NAMALWA (cell line): ENCODE data around the gene VCL.
"Not testable (repeated sequence)": the region's sequence is repeated elsewhere in the genome, so short reads cannot be mapped to it uniquely, and the experiment has no call there.

Experiments
- DNase-seq: peaks from one replicate; pipeline ENCODE4 v3.0.0-alpha.2; 2015; ENCODE audit warnings: low spot score

The VCL gene

DNA sequence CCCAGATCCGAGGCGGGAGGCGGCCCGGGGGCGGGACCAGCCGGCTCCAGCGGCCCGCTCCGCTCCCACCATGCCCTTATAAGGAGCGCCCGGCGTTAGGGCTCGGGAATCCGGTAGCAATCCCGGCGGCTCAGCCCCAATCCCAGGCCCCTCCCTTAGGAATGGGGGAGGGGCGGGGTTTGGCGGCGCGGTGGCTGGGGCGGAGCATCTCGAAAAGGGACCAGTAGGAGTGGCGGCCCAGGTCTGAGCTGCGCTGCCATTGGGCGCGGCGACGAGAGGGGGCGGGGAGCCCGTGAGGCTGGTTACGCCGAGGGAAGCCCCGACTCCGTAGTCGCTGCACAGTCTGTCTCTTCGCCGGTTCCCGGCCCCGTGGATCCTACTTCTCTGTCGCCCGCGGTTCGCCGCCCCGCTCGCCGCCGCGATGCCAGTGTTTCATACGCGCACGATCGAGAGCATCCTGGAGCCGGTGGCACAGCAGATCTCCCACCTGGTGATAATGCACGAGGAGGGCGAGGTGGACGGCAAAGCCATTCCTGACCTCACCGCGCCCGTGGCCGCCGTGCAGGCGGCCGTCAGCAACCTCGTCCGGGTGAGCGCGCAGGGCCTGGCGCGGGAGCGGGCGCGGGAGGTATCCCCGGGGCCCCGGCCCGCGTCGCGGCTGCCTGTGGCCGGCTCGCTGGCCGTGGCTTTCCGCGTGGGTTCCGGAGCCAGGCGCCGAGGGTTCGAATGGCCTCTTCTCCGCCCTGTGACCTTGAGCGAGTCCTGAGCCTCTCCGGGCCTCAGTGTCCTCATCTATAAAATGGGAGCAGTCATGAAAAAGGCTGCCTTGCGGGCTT is at the start of gene VCL:
VCL (plus strand) TSS at position 330 of the 836 bp plus-strand sequence; CDS start at position 422, 92 bp downstream.
- peak; percentile 87 for DNase-seq

DNA sequence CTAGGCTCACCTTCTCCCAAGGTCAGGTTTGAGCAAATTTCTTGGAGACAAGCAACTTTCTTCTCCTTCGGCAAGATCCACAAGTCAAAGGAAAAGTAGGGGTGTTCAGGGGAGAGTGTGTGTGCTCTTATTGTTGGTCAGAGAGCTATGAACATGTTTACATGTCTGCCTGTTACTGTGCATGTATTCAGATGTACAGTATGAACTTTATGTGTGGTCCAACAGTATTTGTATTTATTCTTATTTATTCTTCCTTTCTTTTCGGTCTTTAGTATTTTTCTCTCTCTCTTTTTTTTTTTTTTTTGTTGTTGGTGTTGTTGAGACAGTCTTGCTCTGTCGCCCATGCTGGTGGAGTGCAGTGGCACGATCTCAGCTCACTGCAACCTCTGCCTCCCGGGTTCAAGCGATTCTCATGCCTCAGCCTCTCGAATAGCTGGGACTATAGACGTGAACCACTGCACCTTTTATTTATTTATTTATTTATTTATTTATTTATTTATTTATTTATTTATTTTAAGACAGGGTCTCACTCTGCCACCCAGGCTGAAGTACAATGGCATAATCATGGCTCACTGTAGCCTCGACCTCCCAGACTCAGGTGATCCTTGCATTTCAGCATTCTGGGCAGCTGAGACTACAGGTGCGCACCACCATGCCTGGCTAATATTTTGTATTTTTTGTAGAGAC is 48.8 kb upstream of the VCL start:
- DNase-seq: no peak

DNA sequence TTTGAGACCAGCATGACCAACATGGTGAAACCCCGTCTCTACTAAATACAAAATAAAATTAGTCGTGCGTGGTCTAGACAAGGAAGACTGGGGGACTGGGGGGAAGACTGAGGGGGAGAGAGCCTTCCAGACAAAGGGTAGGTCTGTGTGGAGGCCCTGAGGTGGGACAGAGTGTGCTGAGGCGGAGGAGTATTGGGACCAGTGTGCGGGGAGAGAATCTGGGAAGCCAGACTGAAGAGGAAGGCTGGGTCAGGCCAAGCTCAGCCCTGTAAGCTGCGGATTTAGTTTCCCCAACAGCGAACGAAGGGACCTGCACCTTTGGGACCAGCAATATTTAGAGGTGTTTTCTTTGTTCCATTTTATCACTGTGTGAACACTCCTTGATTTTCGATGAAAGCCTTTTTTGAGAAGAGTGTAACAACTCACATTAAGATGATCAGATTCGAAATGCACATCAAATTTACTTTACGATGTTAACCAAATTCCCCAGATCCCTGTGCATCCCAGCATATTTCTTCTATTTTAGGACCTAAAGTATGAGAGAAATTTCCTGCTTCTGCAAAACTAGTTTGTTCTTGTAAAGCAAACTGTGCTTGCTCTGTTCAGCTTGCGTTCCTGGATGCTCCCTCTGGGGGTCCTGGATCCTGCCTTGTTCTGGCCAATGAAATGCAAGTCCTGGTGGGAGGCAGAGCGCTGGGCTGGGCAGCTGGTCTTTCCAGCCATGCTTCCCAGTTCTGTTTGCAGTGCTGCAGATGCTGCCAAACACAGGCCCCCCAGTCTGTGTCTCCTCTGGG is 47.6 kb upstream of the VCL start:
- DNase-seq: no peak

DNA sequence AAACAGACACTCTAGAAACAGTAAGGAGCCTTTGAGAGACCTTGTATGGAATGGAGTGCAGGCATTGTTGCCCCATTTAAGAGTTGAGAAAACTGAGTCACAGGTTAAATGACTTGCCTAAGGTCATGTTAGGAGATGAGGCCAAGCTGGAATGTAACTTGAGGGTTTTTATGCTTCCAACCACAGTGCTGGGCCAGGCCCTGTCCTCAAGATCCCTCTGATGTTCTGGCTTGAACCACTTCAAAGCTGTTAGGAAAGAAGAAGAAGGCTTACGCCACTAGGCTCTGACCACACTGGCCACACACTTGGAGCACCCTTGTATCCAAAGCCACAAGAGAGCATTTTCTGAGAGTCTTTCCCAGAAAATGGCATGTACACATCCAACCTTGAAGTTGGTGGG is 44.3 kb upstream of the VCL start:
- no peak for DNase-seq

DNA sequence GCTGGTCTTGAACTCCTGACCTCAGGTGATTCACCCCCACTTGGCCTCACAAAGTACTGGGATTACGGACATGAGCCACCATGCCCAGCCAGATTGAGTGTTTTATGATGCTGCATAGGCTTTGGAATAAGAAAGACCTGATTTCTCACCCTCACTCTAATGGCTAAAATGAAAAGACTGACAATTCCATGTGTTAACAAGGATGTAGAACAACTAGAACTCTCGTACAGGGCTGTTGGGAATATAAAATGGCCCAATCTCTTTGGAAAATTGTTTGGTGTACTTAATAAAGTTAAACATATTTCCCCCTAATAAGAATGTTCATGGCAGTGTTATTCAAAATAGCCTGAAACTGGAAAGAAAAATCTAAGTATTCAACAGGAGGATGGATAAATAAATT is 43.2 kb upstream of the VCL start:
- no peak for DNase-seq

DNA sequence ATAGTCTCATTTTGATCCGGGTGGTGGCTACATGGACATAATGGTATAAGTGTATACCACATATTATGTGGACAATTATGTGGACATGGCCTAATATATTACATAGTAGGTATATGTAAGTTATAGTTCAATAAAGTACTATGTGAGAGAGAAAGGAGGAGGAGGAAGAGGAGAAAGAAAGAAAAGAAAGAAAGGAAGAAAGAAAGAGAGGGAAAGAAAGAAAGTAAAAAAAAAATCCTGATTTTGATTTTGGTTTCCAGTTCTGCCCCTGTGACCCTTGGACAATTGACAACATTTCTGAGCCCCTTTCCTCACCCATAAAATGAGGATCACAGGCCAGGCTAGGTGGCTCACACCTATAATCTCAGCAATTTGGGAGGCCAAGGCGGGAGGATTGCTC is 42.2 kb upstream of the VCL start:
- DNase-seq: no peak

DNA sequence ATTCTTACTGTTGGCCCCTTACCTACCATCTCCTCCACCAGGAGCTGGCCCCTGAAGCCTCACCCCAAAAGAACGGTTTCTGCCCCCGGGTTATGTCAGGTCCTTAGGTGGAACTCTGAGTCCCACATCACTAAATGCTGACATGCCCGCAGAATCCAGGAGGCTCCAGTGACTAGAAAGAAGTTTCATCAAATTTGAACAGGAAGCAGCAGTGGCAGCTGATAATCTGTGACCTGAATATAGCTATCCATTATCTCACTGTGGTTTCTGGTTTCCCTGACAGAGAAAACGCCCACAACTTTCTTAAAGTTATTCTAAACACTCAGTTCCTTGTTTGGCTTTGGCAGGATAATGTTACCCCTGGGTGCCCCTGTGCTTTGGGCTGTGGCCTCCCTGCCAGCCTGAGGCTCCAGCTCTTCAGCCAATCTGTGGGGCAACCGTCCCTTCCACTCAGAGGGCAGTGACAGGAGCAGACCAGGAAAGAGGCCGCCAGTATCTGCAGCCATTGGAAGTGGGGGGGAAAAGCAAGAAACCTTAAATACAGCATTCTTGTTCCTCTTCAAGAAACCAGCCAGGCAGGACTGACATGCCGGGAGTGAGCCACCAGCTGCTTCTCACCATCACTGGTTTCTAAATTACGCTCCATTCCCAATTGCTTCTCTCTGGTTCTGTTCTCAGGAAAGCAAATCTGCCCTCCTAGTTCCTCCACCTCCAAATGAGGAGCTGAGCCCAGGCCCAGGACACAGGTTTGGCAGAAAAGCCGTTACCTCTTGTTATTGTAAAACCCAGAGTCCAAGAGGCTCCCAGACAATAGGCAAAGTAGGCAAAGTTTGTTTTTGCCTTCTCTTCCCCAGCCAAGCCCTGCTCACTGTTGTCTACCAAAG is 41.2 kb upstream of the VCL start:
- DNase-seq: peak; percentile 47

DNA sequence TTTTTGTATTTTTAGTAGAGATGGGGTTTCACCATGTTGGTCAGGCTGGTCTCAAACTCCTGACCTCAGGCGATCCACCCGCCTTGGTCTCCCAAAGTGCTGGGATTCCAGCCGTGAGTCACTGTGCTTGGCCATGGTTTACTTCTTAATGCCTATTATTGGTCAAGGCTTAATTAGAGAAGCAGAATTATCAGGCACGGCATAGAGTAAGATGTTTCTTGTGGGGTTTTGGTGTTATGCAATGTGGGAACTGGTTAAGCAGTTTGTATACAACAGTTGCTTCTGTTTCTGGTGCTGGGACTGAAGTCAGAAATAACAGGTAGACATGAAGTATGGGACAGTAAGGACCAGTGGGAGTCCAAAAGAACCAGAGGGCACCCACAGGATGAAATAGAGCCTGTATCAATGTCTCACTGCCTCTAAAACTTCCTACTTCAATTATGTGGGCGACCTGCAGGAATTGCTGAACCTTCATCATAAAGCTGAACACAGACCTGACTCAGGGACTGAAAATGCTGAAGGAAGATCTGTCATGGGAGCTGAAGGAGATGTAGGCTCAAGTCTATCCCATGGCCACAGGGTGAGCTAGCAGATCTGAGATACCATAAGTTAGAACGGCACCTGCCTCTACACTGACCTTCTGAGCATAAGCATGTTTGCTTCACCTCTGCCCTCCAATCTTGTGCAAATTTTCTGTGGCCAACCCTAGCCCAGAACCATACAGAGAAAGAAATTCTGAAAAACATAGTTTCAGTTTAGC is 38.3 kb upstream of the VCL start:
- DNase-seq: no peak

DNA sequence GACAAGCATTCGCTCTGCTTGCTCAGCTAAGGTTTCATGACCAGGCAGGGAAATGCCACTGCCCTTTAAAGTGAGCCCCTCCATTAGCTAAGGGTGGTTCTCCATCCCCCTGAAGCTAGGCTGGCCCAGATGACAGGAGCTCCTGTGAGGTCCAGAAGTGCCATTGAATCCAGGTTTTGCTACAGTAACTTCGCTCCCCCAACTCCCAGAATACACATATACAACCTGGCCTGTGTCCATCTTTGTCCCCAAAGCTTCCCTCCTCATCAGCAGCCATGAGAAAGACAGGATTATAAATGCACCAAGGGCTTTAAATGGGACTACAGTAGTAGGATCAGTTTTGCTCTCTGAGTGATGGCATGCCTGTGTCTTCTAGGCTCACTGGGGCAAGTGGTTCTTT is 35.5 kb upstream of the VCL start:
- no peak for DNase-seq

DNA sequence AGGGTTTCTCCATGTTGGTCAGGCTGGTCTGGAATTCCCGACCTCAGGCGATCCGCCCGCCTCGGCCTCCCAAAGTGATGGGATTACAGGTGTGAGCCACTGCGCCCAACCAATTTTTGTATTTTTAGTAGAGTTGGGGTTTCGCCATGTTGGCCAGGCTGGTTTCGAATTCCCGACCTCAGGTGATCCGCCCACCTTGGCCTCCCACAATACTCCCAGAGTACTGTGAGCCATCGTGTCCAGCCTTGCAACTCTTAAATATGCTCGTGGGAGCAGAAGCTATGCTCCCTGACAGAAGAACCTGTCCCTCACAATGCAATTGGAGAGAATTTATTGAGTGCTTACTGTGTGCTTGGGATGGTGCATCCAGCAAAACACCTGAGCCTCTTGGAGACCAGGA is 34.4 kb upstream of the VCL start:
- not testable (repeated sequence) for DNase-seq

DNA sequence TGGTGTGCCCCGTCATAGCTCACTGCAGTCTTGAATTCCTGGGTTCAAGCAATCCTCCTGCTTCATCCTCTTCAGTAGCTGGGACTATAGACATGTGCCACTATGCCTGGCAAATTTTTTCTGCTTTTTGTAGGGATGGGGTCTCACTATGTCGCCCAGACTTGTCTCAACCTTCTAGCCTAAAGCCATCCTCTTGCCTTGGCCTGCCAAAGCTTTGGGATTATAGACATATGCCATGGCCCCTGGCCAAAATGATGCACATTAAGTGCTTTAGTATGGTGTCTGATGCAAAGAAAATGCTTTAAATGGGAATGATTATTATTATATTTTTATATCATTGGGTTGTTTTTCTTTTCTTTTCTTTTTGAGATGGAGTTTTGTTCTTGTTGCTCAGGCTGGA is 33.2 kb upstream of the VCL start:
- no peak for DNase-seq

DNA sequence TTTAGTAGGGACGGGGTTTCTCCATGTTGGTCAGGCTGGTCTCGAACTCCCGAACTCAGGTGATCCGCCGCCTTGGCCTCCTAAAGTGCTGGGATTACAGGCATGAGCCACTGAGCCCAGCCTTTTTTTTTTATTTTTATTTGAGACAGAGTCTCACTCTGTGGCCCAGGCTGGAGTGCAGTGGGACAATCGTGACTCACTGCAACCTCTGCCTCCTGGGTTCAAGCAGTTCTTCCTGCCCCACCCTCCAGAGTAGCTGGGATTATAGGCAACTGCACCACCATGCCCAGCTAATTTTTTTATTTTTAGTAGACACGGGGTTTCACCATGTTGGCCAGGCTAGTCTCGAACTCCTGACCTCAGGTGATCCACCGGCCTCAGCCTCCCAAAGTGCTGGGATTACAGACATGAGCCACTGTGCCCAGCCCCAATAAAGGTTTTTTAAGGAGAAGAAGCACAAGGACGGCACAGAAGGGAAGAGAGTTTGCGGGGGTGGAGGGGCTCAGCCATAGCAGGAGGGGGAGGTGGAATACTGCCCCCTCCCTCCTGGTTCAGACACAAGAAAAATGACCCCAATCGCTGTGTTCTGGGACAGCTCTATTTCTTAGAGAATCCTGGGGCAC is 32.5 kb upstream of the VCL start:
- not testable (repeated sequence) for DNase-seq

DNA sequence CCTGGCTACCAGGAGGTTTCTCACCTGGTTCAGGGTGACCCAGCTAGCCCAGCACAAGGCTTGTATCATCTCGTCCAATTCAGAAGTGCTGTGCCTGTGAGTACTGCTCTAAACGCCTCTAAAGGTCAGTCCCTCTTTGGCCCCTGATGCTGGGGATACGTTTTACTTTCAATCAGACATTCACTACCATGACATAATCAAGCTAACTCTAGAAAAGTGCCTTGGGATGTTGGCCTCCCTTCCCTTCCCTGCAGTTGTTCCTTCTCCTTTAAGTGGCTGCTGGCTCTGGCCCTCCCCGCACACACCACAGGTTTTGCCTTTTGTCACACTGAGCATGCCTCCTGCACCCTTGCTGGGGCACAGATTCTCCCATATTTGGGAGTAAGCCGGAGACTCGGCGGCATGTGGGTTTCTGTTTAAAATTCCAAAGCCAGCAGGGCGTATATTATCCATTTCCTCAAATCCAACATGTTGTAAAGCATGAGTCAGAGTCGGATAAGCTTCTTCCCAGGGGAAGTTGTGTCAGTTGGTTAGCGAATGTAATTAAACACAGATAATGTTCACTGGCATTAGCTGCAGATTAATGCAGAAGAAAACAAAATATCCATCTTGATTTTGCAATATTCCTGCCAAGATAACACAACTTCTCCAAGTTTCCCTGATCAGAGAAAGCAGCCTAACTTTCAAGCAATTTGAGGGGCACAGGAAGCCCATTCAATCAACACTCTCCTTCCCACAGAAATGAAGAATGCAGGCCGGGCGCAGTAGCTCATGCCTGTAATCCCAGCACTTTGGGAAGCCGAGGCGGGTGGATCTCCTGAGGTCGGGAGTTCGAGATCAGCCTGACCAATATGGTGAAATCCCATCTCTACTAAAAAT is 31.8 kb upstream of the VCL start:
- DNase-seq: no peak

DNA sequence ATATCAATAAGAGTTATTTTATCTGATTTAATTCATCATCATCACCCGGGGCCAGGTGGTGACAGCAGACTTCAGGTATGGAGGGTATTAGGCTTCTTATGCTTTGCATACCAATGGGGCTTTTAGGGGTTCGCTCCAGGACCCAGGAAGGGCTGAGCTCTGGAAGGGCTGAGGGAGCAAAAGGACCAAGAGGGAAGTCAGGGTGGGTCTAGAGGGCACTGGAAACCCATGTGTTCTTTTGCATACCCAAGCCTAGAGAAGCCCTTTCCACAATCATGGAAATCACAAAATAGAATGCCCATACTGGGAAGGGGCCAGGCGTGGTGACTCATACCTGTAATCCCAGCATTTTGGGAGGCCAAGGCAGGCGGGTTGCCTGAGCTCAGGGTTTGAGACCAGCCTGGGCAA is 30.9 kb upstream of the VCL start:
- DNase-seq: no peak

DNA sequence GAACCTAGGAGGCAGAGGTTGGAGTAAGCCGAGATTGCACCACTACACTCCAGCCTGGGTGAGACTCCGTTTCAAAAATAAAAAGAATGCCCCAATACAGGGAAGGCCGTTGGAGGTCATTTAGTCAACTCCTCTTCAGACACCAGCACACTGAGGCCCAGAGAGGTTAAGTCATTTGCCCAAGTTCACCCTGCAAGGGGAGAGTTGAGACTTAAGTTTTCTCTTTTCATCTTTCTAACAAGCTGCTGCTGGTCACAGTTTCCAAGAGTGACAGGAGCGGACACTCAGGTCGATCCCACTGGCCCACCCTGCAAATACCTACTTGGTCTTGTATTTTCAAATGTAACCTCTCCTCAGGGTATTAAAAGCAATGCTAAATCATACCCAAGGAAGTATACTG is 30.4 kb upstream of the VCL start:
- DNase-seq: no peak

DNA sequence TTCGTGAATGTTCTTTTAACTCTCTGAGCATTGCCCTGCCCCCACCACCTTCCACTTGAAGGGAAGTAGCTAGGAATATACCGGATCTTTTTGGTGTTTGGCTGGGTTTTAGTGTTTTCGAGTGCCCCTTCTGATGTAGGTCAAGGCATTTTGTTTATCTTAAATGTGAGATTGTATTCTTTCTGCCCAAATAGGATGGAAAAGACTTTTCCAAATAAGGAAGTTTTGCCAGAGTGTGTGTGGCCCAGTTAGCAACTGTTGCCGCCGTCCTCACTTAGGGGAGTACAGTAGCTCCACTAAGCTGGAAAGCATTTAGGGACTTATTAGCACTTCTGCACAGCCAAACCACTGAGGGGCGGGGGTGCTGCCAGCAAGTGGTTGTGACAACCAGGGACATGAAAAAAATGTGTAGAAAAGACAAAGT is 29.8 kb upstream of the VCL start:
- no peak for DNase-seq

DNA sequence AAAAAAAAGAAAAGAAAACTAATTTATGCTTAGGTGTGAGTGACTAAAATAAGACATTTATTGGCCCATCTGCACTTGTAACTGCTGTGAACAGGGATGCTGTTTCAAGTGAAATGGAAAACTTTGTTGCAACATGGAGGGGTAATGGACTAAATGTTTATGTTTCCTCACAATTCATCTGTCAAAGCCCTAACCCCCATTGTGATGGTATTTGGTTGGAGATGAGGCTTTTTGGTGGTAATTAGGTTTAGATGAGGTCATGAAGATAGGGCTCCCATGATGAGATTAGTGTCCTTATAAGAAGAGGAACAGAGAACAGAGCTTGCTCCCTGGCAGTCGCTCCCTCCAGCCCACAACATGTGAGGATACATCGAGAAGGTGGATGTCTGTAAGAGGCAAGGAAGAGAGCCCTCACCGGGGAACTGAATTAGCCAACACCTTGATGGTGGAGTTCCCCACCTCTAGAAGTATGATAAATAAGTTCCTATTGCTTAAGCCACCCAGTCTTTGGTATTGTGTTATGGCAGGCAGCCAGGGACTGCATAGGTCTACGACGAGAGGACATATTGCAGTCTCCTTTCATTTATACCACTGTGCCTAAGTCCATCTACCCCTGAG is 28.6 kb upstream of the VCL start:
- no peak for DNase-seq

DNA sequence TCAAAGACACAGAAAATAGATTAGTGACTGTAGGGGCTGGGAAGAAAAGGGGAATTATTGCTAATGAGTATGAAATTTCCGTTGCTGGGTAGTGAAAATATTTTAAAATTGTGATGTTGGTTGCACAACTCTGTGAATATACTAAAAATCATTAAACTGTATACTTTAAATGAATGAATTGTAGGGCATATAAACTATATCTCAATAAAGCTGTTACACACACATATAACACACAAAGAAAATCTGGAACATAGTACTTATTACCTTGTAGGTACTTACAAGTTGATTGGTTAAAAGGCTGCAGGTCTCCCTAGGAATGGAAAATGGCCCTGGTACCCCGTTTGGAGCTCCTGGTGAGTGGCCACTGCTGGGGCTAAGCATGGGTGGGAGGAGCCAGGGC is 27.1 kb upstream of the VCL start:
- no peak for DNase-seq
